Measurements from ENCODE around the gene ERP44. TPM values are rescaled to one million over a fixed set of nuclear protein-coding genes. Genes with fewer than 3 reads are reported as not detected.
A peak's percentile ranks its signal among the peaks of the same experiment; 100 is the strongest.

Gene ERP44
- total RNA-seq, 3 donors from 2014 or later (not counting 1 experiment from before 2014, with no cell fraction given): 14.2 to 15.4 (median 15.1) TPM

DNA sequence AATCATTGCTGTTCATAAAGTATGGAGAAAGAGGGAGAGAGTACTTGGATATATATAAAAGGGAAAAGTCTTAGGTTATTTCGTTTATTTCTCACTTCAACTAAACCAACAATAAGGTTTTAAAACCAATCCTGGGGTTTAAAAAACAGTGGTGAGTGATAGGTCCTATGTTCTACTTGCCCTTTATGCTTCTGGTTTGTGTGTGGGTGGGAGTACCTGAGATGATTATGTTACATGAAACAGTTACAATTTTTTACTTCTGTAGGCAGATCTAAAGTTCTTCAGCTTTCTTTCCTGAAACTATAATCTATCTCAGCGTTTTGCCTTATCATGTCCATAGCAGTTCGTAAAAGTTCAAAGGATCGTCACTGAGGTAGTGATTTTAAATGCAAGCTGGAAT lies 143.2 kb downstream of the ERP44 start:
- Histone ChIP-seq H3K4me3 (ENCODE audit: low read length) (no peak overlapping the region), H3K27me3 (ENCODE audit: control insufficient read depth, insufficient read depth, low read length) (no peaks in the 10 kb centered on the region), H3K4me1 (ENCODE audit: control insufficient read depth, insufficient read depth, low read length) (no peaks in the 10 kb centered on the region), H3K27ac (ENCODE audit: low read length) (no peak overlapping the region), H3K36me3 (ENCODE audit: control insufficient read depth, insufficient read depth, low read length) (peaks cover 16% of the 10 kb centered on the region), H3K9me3 (ENCODE audit: control insufficient read depth, insufficient read depth, low read length) (no peaks in the 10 kb centered on the region)
- H3K27ac Mint-ChIP-seq: no peak overlapping the region
- DNase-seq (no peak), ATAC-seq (no peak)
- 94% methylated on average over 3 of the region's 4 CpGs for WGBS (ENCODE audit: insufficient coverage)
- intact Hi-C loops (cut with micrococcal nuclease): no loop called here
- peaks cover 0 to 5% of the 10 kb centered on the region in 2 donors for H3K4me1 Mint-ChIP-seq
- no peaks in the 10 kb centered on the region for H3K27me3 Mint-ChIP-seq (ENCODE audit: low read depth in 2 of 2)
- H3K36me3 Mint-ChIP-seq: no peaks in the 10 kb centered on the region
- TF ChIP-seq, protein P1, sequence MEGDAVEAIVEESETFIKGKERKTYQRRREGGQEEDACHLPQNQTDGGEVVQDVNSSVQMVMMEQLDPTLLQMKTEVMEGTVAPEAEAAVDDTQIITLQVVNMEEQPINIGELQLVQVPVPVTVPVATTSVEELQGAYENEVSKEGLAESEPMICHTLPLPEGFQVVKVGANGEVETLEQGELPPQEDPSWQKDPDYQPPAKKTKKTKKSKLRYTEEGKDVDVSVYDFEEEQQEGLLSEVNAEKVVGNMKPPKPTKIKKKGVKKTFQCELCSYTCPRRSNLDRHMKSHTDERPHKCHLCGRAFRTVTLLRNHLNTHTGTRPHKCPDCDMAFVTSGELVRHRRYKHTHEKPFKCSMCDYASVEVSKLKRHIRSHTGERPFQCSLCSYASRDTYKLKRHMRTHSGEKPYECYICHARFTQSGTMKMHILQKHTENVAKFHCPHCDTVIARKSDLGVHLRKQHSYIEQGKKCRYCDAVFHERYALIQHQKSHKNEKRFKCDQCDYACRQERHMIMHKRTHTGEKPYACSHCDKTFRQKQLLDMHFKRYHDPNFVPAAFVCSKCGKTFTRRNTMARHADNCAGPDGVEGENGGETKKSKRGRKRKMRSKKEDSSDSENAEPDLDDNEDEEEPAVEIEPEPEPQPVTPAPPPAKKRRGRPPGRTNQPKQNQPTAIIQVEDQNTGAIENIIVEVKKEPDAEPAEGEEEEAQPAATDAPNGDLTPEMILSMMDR (IDR thresholded peaks at IDR 0.05): no peak
- H3K4me3 Mint-ChIP-seq: no peak overlapping the region
- H3K9me3 Mint-ChIP-seq: no peaks in the 10 kb centered on the region

DNA sequence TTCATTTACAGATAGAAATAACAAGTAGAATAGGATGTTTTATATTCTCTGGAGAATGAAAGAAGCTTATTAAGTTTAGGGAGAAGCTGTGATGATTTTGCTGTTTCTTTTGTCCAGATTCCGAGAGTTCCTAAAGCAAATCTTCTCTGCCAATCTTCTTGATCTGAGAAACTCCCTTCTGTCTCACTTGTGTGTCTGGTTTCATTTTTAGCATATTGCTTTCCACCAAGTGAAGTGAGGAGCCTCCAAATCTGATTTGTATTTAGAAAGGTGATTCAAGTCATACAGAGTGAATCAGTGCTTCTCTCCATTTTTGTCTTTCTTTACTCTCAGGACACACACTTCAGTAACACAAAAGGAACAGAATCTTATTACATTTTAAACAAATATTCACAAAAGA lies 144.0 kb downstream of the ERP44 start:
- no peak for ATAC-seq
- Mint-ChIP-seq H3K36me3 (no peaks in the 10 kb centered on the region), H3K4me1 (peaks cover 0 to 5% of the 10 kb centered on the region in 2 donors), H3K9me3 (no peaks in the 10 kb centered on the region), H3K27ac (no peak overlapping the region), H3K27me3 (ENCODE audit: low read depth in 2 of 2) (no peaks in the 10 kb centered on the region), H3K4me3 (no peak overlapping the region)
- Histone ChIP-seq H3K36me3 (ENCODE audit: control insufficient read depth, insufficient read depth, low read length) (peaks cover 12% of the 10 kb centered on the region), H3K4me1 (ENCODE audit: control insufficient read depth, insufficient read depth, low read length) (no peaks in the 10 kb centered on the region), H3K27ac (ENCODE audit: low read length) (no peak overlapping the region), H3K4me3 (ENCODE audit: low read length) (no peak overlapping the region), H3K9me3 (ENCODE audit: control insufficient read depth, insufficient read depth, low read length) (no peaks in the 10 kb centered on the region), H3K27me3 (ENCODE audit: control insufficient read depth, insufficient read depth, low read length) (no peaks in the 10 kb centered on the region)
- TF ChIP-seq, protein P1 (IDR thresholded peaks at IDR 0.05): no peak
- WGBS (ENCODE audit: insufficient coverage): 80% methylated on average over 1 of the region's 1 CpG
- peak in 1 of 2 donors; percentile 7 for DNase-seq
- intact Hi-C loops (cut with micrococcal nuclease): no loop called here

DNA sequence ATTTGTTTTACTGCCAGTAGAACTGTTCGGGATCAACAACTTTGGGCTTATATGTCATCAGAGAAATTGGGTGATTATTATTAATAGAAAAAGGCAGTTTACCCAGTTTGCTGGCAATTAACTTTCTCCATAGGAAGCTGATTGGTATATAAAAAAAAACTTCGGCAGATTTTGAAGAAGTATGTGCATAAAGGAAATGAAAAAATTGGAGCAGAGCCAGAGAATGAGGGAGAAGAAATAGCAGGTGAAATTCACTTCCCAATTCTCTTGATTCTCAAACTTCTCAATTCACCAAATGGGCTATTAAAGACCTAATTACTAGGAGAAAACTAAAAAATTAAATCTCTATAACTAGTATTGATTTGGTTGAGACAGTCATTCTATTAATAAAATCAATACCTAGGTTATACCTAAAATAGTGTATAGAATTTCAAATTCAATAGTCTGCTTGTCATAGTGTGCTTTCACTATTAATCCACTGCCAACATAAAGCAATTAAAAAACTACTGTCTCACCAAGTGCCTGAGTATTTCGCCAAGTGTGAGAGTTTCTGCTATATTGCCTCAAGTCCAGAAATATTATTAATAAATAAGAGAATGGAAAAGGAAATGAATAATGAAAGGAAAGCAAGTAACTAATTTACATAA lies 144.8 kb downstream of the ERP44 start:
- no peaks in the 10 kb centered on the region for H3K27me3 Mint-ChIP-seq (ENCODE audit: low read depth in 2 of 2)
- 100% methylated on average over 1 of the region's 3 CpGs for WGBS (ENCODE audit: insufficient coverage)
- Histone ChIP-seq H3K4me1 (ENCODE audit: control insufficient read depth, insufficient read depth, low read length) (no peaks in the 10 kb centered on the region), H3K9me3 (ENCODE audit: control insufficient read depth, insufficient read depth, low read length) (no peaks in the 10 kb centered on the region), H3K4me3 (ENCODE audit: low read length) (no peak overlapping the region), H3K27me3 (ENCODE audit: control insufficient read depth, insufficient read depth, low read length) (no peaks in the 10 kb centered on the region), H3K27ac (ENCODE audit: low read length) (no peak overlapping the region), H3K36me3 (ENCODE audit: control insufficient read depth, insufficient read depth, low read length) (peaks cover 12% of the 10 kb centered on the region)
- no peak for DNase-seq
- H3K9me3 Mint-ChIP-seq: no peaks in the 10 kb centered on the region
- no peak overlapping the region for H3K4me3 Mint-ChIP-seq
- peaks cover 0 to 5% of the 10 kb centered on the region in 2 donors for H3K4me1 Mint-ChIP-seq
- intact Hi-C loops (cut with micrococcal nuclease): no loop called here
- H3K27ac Mint-ChIP-seq: no peak overlapping the region
- ATAC-seq: no peak
- TF ChIP-seq, protein P1 (IDR thresholded peaks at IDR 0.05): no peak
- no peaks in the 10 kb centered on the region for H3K36me3 Mint-ChIP-seq

DNA sequence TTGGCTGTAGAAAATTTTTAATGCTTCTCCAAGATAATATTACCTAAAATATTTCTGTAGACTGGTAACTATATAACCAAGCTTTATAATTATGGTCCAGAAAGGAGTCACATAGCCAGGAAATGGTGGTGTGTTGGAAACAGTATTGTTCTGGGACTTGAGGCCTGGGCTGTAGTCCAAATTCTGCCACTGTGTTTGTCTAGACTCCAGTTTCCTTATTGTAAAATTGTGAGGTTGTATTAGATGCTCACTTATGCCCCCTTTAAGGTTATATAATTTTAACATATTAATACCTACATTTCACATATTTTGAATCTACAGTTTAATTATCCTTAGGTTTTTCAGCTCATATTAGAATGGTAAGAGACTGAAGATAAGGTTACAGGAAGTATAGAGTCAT lies 149.9 kb downstream of the ERP44 start:
- intact Hi-C loops (cut with micrococcal nuclease): no loop called here
- Mint-ChIP-seq H3K4me1 (peaks cover 0 to 7% of the 10 kb centered on the region in 2 donors), H3K9me3 (no peaks in the 10 kb centered on the region), H3K27me3 (ENCODE audit: low read depth in 2 of 2) (no peaks in the 10 kb centered on the region), H3K4me3 (no peak overlapping the region), H3K36me3 (no peaks in the 10 kb centered on the region), H3K27ac (no peak overlapping the region)
- DNase-seq: no peak
- Histone ChIP-seq H3K9me3 (ENCODE audit: control insufficient read depth, insufficient read depth, low read length) (no peaks in the 10 kb centered on the region), H3K27me3 (ENCODE audit: control insufficient read depth, insufficient read depth, low read length) (no peaks in the 10 kb centered on the region), H3K27ac (ENCODE audit: low read length) (no peak overlapping the region), H3K36me3 (ENCODE audit: control insufficient read depth, insufficient read depth, low read length) (peaks cover 12% of the 10 kb centered on the region), H3K4me1 (ENCODE audit: control insufficient read depth, insufficient read depth, low read length) (no peaks in the 10 kb centered on the region), H3K4me3 (ENCODE audit: low read length) (no peak overlapping the region)
- TF ChIP-seq, protein P1 (IDR thresholded peaks at IDR 0.05): no peak
- no peak for ATAC-seq
